Measurements from ENCODE around the gene DCUN1D1.
A peak's percentile ranks its signal among the peaks of the same experiment; 100 is the strongest.
"Not testable (repeated sequence)": the region's sequence is repeated elsewhere in the genome, so short reads cannot be mapped to it uniquely, and the experiment has no call there.

DCUN1D1 gene

DNA sequence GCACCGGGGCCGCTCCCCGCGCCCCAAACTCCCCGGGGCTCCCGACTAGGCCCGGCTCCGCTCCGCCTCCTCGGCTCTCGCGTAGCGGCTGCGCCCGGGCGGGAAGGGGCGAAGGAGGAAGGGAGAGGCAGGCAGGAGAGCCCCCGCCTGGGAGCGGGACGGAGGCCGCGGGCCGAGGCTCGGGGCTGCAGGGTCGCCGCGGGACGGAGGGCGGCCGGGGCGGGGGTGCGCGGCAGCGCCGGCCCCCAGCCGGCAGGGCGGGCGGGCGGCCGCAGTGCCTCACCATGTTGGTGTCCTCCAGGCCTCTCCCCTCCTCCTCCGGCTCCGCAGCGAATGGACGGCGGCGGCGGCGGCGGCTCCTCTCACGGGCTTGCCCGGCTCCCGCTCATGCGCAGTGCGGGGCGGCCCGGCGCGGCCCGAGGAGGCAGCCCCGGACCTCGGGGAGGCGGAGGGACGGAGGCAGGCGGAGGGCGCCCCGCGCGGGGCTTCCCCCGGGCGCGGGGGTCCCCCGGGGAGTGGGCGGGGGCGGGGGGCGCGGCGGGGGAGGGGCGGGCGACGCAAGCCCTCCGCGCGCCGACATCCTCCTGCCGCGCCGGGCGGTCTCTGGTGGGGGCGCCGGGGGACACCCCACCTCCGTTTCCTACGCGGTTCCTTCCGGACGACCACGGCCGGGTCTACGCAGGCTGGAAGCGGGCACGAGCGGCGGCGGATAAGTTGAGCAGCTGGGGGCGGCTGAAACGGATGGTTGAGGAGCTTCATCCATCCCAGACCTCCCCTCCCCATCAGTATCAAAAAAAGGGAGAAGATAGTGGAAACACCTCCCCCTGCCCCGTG lies at the start of gene DCUN1D1:
TSS of gene DCUN1D1 (minus strand) at position 335 of the 834 bp plus-strand sequence. CDS start at position 286, 49 bp downstream.
- DNase-seq (ENCODE audit: low read depth), result peak; percentile 89

DNA sequence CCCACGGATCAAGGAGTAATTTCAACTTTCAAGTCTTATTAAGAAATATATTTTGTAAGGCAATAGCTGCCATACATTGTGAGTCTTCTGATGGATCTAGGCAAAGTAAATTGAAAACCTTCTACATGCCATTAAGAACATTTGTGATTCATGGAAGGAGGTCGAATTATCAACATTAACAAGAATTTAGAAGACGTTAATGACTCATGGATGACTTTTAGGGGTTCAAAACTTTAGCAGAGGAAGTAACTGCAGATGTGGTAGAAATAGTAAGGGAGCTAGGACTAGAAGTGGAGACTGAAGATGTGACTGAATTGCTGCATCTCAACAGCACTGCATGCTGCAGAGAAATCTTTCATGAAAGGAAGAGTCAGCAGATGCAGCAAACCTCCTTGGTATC lies 48.1 kb upstream of the DCUN1D1 start:
- peak; percentile 69 for DNase-seq (ENCODE audit: low read depth)

DNA sequence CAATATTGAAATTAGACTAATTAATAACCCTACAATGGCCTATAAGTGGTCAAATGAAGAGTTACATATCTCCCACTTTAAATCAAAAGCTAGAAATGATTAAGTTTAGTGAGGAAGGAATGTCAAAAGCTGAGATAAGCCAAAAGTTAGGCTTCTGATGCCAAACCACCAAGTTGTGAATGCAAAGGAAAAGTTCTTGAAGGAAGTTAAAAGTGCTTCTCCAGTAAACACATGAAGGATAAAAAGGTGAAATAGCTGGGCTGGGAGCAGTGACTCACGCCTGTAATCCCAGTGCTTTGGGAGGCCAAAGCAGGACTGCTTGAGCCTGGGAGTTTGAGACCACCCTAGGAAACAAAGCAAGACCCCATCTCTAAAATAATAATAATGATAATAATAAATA lies 46.9 kb upstream of the DCUN1D1 start:
- DNase-seq (ENCODE audit: low read depth), result no peak

DNA sequence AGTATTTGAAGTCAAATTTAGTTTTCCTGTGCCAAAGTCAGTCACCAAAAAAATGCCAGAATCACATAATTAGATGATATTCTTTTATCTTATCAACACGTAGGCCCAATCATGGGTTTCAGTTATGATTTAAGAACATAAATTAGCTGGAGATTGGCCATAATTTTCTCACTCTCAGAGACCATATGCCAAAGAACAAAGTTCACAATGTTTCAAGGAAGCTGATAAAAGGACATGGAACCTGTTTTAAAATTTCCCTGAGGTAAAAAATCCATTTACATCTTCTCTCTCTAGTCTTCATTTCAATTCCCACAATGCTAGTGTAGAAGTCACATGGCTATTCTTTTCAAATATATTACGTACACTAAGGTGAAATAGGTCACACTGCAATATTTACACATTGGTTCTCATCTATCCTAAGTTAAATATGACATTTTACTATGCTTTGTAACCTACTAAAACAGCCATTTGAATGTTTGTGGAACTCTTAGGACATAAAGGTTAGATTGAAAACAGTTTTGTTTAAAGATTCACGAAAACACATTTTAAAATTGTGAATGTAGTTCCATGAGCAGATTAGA lies 42.7 kb upstream of the DCUN1D1 start:
- no peak for DNase-seq (ENCODE audit: low read depth)

DNA sequence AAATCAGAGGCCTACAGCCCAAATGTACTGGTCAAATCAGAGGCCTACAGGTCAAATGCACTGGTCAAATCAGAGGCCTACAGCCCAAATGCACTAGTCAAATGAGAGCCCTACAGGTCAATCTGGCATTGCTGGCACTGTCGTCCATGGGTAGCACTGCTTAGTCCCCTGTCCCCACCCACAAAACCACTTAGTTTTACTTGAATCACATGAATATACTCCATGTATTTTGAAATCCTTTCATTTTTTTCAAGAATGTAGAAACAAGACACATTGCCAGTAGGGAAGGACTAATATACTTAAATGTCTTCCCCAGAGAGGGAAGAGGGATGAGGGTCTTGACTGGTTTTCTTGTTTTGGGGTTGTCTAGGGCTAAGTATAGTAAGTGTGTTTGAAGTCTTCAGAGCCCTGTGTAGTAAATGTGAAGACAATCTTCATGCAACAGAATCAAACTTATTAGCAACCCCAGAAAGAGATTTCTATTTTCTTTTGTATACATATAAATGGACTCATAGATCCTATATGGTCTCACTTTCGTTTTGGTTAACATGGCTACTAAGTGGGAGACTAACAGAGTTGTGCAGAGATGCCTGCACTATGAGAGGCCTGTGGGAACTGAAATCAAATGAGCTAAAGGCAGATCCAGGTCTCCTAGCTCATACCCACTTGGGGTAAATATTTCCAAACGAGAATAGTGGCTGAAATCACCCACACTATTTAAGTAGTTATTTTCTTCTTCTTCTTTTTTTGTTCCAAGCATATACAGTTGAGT lies 38.3 kb upstream of the DCUN1D1 start:
- no peak for DNase-seq (ENCODE audit: low read depth)

DNA sequence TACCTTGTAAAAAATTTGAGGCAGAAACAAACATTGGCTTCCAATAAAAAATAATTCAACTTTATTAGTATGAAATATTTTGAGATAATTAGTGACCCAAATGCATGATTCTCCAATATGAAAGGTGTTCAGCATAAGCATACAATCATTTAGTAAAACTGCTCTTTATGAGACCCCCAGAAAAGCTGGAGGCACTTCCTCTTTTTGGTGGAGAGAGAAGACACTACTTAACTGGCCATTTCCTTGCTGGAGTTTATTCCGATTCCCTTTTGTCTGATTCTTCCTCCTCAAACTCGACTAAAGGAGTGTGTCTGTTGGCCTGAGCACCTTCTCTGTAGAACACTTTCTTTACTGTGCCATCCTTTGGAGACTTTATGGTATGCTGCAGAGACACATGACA lies 34.8 kb upstream of the DCUN1D1 start:
- no peak for DNase-seq (ENCODE audit: low read depth)

DNA sequence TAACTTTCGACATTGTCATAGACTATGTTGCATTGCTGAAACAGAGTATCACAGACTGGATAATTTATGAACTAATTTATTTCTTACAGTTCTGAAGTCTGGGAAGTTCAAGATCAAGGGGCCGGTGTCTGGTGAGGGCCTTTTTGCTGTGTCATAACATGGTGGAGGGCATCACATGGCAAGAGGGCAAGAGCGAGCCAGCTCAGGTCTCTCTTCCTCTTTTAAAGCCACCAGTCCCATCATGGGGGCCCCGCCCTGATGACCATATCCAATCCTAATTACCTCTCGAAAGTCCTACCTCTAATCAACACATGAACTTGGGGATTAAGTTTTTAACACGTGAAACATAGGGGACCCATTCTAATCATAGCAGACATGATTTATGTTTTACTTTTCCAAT lies 33.5 kb upstream of the DCUN1D1 start:
- DNase-seq (ENCODE audit: low read depth), result no peak

DNA sequence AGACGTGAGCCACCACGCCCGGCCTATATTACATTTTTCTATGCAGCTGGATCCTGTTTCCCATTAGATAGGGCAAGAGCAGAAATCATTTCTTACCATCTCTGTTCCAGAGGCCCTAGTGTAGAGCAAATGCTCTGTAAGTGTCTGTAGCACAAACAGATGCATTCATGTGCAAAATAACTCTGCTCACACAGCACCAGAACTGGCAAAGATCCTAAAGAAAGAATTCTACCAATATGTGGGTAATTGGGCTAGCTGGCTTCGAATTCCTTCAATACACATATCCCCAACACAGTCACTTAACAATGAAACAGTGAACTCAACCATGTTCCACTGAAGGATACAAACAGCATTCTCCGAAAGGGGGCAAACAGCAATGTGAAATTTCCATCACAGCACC lies 32.7 kb upstream of the DCUN1D1 start:
- DNase-seq (ENCODE audit: low read depth), result no peak

DNA sequence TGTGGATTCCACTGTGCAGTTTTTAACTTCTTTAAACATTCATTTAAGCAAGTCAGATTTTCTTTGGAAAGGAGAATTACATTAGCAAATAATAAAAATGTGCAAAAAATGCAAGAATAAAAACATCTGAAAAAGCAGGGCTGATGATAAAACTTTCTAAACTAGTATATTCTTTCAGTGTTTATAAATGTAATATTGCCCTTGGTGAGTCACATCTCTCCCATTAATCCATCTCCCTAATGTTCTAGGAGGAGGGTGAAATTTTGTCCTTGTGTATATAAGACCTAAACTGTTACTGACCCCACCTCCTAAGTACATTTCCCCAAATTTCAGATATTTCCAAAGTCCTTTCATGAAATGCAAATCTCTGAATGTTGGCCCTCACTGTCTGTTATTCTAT lies 28.5 kb upstream of the DCUN1D1 start:
- DNase-seq (ENCODE audit: low read depth), result no peak

DNA sequence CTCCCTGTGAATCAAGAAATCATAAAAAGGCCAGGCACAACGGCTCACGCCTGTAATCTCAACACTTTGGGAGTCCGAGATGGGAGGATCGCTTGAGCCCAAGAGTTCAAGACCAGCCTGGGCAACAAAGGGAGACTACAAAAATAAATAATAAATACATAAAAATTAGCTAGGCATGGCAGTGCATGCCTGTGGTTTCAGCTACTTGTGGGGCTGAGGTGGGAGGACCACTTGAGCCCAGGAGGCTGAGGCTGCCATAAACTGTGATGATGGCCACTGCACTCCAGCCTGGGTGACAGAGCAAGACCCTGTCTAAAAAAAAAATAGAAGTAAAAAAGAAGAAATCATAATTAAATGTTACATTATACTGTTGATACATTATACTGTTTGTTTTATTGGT lies 28.0 kb upstream of the DCUN1D1 start:
- no peak for DNase-seq (ENCODE audit: low read depth)

DNA sequence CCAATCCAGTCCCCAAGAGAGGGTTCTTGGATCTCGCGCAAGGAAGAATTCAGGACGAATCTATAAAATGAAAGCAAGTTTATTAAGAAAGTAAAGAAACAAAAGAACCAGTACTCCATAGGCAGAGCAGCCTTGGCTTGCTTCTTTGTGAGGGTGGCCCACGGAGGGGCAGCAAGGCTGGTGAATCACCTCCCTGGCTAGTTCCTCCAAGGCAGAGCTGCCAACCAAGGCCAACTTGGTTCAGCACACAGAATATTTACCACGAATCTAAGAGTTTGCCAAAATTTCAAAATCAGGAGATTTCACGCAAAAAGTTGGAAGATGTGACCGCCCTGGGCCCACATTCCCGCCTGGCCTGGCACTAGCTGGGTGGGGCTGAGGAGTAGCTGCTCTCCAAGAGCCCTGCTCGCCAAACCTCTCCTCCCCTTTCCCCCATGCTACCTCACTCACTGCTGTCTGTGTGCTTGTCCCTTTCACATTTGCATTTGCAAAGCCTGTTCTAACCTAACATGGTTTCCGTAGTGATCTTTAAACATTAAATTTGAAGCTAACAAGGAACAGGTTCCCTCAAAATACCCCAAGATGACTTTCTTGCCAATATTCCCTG lies 26.2 kb upstream of the DCUN1D1 start:
- no peak for DNase-seq (ENCODE audit: low read depth)

DNA sequence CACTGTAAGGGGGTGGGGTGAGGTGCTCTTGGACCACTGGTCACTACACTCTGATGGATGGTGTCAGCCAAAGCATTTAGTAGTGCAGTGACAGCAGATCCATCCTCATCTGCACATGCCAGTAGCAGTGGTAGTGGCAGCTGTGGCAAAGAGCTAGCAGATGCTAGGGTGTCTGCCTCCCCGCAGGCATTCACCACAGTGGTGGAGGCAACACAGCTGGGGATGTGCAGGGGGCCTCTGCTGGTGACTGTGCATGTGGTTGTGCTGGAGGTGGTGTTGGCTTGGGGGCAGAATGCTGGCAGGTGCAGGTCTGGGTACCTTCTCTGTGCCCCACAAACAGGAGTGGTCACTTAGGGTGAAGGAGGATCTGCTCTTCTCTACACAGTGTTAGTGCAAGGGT lies 19.4 kb upstream of the DCUN1D1 start:
- no peak for DNase-seq (ENCODE audit: low read depth)

DNA sequence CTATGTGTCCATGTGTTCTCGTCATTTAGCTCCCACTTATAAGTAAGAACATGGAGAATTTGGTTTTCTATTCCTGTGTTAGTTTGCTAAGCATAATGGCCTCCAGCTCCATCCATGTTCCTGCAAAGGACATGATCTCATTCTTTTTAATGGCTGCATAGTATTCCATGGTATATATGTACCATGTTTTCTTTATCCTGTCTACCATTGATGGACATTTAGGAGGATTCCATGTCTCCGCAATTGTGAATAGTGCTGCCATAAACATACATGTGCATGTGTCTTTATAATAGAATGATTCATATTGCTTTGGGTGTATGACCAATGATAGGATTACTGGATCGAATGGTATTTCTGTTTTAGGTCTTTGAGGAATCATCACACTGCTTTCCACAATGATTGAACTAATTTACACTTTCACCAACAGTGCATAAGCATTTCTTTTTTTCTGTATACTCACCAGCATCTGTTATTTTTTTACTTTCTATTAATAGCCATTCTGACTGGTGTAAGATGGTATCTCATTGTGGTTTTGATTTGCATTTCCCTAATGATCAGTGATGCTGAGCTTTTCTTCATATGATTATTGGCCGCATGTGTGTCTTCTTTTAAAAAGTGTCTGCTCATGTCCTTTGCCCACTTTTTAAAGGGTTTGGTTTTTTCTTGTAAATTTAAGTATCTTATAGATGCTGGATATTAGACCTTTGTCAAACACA lies 13.3 kb upstream of the DCUN1D1 start:
- DNase-seq (ENCODE audit: low read depth), result not testable (repeated sequence)

DNA sequence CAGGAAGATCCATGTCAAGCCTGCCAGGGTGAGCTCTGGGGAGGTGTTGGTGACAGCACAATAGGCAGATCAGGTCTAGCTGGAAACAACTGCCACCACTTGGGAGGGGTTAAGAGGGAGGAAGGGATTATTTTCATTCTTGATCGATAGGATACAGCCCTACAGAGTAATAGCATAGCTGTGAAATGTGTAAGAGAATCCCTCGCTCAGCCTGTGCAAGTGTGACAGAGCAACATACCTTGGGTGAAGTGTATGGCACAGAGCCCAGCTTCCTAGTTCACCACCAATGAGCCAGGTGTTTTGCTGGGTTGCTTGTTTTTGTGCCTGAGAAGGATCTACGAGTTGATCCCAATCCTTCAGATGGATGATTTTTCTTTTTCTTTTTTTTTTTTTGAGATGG lies 9.2 kb upstream of the DCUN1D1 start:
- DNase-seq (ENCODE audit: low read depth), result no peak

DNA sequence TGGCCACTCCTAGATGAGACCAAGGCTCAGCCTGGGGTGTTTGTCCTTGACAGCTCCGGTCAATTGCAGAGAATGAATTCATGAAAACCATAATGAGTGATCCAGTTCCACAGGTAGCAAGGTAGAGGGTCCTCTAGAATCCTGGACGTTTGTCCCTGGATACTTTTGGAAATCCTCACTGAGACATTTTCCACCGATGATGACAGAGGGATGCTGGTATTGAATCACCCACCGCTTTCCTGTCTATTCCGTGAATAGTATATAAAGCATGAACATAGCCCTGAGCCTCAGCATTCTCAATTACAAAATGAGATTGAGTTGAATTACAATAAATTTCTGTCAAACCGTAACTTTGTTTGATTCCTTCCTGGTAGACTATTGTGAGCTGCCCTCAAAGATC lies 5.7 kb upstream of the DCUN1D1 start:
- no peak for DNase-seq (ENCODE audit: low read depth)

DNA sequence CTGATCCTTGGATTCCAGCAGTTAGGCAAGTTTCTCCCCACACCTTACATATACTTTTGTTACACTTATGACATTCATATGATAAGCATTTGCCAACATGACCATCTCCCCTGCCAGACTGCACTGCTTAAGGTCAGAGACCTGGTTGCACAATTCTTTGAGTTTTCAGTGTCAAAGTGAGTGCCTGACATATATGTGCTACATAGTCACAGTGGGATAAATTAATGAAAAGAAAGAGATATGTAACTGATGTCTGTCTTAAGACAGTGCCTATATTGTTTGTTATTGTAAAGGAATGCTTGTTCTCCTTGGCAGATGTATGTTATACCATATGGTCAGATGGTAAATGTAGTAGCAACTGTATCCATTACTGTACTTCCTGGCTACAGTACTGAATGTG lies 3.5 kb upstream of the DCUN1D1 start:
- no peak for DNase-seq (ENCODE audit: low read depth)

DNA sequence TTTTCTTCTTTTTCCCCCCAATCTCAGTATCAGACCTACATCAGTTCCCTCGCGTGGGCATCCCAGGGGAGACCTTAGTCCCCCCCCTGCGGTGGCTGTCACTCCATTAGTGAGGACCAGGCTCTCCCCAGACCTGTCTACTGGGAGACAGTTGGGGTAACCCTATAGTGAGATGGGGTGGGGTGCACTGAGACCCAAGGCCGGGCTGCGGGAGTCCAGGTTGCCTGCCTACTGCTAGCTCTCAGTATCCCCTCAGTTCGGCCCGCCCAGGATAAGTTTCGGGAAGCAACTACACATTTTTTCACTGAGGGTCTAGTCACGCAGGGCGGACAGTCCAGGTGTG lies 671 bp upstream of the DCUN1D1 start:
- DNase-seq (ENCODE audit: low read depth), result no peak

DNA sequence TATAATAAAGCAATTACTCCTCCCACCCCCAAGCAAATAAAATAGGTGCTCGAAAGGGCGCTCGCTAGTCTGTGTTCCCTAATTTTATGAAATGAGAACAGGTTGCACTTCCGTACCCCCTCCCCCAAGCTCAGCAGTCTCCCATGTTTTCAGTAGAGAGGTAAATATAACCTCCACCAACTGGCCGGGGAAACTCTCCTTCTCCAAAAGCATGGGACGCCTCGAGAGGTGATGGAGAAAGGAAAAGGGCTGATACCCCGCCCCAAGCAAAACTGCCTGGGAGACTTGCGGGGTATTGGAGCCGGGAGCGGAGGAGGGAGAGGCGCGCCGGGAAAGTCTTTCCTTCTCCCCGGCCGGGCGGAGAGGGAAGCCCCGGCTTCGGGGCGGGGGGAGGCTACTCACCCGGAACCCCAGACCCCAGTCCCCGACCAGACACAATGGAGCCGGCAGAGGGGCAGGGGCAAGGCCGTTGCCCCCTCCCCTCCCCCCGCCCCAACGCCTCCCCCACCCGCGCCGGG lies 605 bp downstream of the DCUN1D1 start:
- peak; percentile 47 for DNase-seq (ENCODE audit: low read depth)

DNA sequence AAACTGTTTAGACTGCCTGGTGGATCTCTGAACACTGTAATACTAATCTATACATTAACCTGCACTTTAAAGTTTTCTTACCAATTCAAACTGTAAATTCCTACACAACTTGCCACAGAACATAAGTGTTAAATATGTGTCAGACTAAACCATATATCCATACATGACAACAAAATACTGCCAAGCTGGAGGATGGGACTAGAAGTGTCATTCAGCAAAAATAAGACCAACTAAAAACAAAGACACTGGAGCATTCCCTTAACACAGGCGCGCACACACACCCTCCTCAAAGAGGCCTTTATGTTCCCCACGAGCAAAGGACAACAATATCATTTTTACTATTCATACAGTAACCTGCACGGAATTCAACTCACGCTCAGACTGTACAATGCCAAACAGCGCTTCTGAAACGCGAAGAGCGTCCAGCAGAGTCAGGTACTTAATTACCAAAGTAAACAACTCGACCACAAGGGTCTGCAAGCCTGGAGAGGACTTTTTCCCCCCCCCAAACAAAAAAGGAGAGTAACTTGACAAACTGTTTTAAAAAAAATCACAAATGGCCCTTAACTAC lies 1.1 kb downstream of the DCUN1D1 start:
- peak; percentile 40 for DNase-seq (ENCODE audit: low read depth)

DNA sequence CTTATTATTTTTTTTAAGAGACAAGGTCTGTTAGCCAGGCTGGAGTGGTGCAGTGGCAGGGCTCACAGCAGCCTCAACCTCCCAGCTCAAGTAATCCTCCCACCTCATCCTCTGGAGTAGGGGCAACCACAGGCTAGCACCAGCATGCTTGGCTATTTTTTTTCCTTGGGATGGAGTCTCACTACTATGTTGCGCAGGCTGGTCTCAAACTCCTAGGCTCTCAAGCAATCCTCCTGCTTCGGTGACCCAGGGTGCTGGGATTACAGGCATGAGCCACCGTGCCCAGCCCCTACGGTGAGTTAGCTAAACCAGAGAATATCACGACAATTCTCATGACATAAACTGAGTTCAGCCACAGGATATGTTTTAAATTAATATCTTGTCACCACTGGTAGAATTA lies 2.0 kb downstream of the DCUN1D1 start:
- DNase-seq (ENCODE audit: low read depth), result no peak

DNA sequence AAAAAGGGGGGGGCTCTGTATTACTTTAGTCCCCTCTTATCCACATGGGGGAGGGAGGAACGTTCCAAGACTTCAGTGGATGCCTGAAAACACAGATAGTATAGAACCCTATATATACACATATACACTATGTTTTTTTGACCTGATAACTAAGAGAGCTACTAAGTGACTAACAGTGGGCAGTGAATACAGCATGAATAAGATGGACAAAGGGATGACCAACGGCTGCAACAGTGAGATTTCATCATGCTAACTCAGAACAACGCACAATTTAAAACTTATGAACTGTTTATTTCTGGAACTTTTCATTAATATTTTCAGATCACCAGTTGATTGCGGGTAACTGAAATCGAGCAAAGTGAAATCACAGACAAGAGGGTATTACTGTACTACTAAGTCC lies 7.3 kb downstream of the DCUN1D1 start:
- DNase-seq (ENCODE audit: low read depth), result peak; percentile 50

DNA sequence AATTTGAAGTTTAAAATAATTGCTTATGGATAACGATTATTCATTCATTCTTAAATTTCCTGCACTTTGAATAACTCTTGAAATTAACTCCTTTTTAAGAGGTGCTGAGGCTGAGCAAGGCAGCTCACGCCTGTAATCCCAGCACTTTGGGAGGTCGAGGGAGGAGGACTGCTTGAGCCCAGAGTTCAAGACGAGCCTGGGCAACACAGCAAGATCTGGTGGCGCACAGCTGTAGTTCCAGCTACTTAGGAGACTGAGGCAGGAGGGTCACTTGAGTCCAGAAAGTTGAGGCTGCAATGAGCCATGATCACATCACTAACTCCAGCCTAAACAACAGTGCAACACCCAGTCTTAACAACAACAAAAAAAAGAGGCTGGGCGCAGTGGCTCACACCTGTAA lies 8.0 kb downstream of the DCUN1D1 start:
- DNase-seq (ENCODE audit: low read depth), result no peak
